HCT116 (cell line): ENCODE data around the gene SCN8A. TPM values are rescaled to one million over a fixed set of nuclear protein-coding genes. Genes with fewer than 3 reads are reported as not detected.

Experiments
- ATAC-seq: fragments of 200-7000 bp; cut with Tn5 transposase; 2 replicates; pipeline ENCODE4 v1.9.1; 2020; ENCODE audit warnings: mild to moderate bottlenecking, moderate library complexity
- BruUV-seq: library from RNA; stranded (reverse); fragments of 400-500 nt; replicated peaks from 2 replicates; lab custom pipeline; 2021; lab: Mats Ljungman, UMichigan
- CTCF ChIA-PET: fragments of 300-600 bp; sonication (Branson Sonifier 250); formaldehyde crosslinking; loops from one replicate; lab custom pipeline; 2021; ENCODE audit warnings: antibody characterized with exemption; lab: Charles Lee
- POLR2A ChIA-PET: fragments of 300-600, 350-600 bp; sonication (Branson Sonifier 250); formaldehyde crosslinking; loops from one replicate; lab custom pipeline; 2021; ENCODE audit warnings: antibody characterized with exemption; lab: Charles Lee
- RAD21 ChIA-PET, 2 experiments: fragments of 300-600 bp; sonication (Branson Sonifier 250); formaldehyde crosslinking; loops; one replicate each; lab custom pipeline; 2023; ENCODE audit warnings: low total read pairs in 2 of 2; ENCODE audit not compliant: uncharacterized antibody in 2 of 2, unreplicated experiment in 2 of 2, low non-redundant PET in 1 of 2; lab: Charles Lee
- DNase-seq: peaks from one replicate; pipeline ENCODE4 v3.0.0-alpha.2; 2010; ENCODE audit warnings: low read depth, low spot score
- H2AFZ ChIP-seq: fragments of 200-600 bp; shearing (Covaris generic), sonication (generic); 2 replicates; pipeline ENCODE4 v1.6.1; 2017; ENCODE audit warnings: low read depth, mixed run types, mixed read lengths, antibody characterized with exemption, low read length; ENCODE audit not compliant: poor library complexity, severe bottlenecking
- H3K27ac ChIP-seq: 2 replicates; pipeline ENCODE4 v1.5.1; 2012; ENCODE audit warnings: low read depth, low read length
- H3K27me3 ChIP-seq: fragments of 200-600 bp; sonication (generic); 2 replicates; pipeline ENCODE4 v1.6.1; 2016; ENCODE audit warnings: mixed run types, low read length, mixed read lengths; ENCODE audit not compliant: insufficient read depth
- H3K36me3 ChIP-seq, 2 experiments: fragments of 200-500 bp in 1 of 2; fragments of 200-600 bp in 1 of 2; sonication (Bioruptor generic) in 1 of 2; sonication (generic) in 1 of 2; 2 replicates each; pipeline versions ENCODE4 v1.5.1 to v1.6.1; 2014 to 2016; ENCODE audit warnings: low read length in 2 of 2, inconsistent platforms in 1 of 2, mixed read lengths in 1 of 2, mixed run types in 1 of 2; ENCODE audit not compliant: insufficient read depth in 2 of 2, control insufficient read depth in 1 of 2
- H3K4me1 ChIP-seq, 2 experiments: fragments of 200-600 bp in 1 of 2; sonication (generic) in 1 of 2; 2 replicates each; pipeline versions ENCODE4 v1.5.1 to v1.6.1; 2012 to 2017; ENCODE audit warnings: low read length in 2 of 2, inconsistent platforms in 1 of 2, mild to moderate bottlenecking in 1 of 2, mixed read lengths in 1 of 2, mixed run types in 1 of 2, moderate library complexity in 1 of 2; ENCODE audit not compliant: insufficient read depth in 2 of 2, control insufficient read depth in 1 of 2
- H3K4me2 ChIP-seq: fragments of 200-600 bp; sonication (generic); 2 replicates; pipeline ENCODE4 v1.6.1; 2017; ENCODE audit warnings: mixed run types, low read length, mixed read lengths
- H3K4me3 ChIP-seq, 2 experiments: fragments of 200-600 bp in 1 of 2; sonication (generic) in 1 of 2; replicated peaks in 1 of 2; 2 replicates each; pipeline ENCODE4 v1.5.1; 2011 to 2016; ENCODE audit warnings: low read length in 2 of 2, control low read depth in 1 of 2, low read depth in 1 of 2, mild to moderate bottlenecking in 1 of 2, mixed read lengths in 1 of 2, mixed run types in 1 of 2
- H3K79me2 ChIP-seq: fragments of 200-600 bp; sonication (generic); 2 replicates; pipeline ENCODE4 v1.6.1; 2017; ENCODE audit warnings: mild to moderate bottlenecking, mixed run types, low read length, moderate library complexity, mixed read lengths; ENCODE audit not compliant: insufficient read depth
- H3K9ac ChIP-seq: fragments of 200-600 bp; sonication (generic); 2 replicates; pipeline ENCODE4 v1.6.1; 2016; ENCODE audit warnings: low read length, mixed read lengths
- H3K9me2 ChIP-seq: fragments of 200-600 bp; sonication (generic), shearing (Covaris generic); 2 replicates; pipeline ENCODE4 v1.6.1; 2017; ENCODE audit warnings: mixed run types, mild to moderate bottlenecking, moderate library complexity; ENCODE audit not compliant: insufficient read depth
- H3K9me3 ChIP-seq, 2 experiments: fragments of 200-500 bp in 1 of 2; fragments of 200-600 bp in 1 of 2; sonication (Bioruptor generic) in 1 of 2; sonication (generic) in 1 of 2; 2 replicates each; pipeline ENCODE4 v1.6.1; 2014 to 2017; ENCODE audit warnings: low read length in 2 of 2, mixed read lengths in 2 of 2, inconsistent platforms in 1 of 2, low read depth in 1 of 2, mild to moderate bottlenecking in 1 of 2, mixed run types in 1 of 2, moderate library complexity in 1 of 2; ENCODE audit not compliant: control insufficient read depth in 1 of 2, insufficient read depth in 1 of 2
- H4K20me1 ChIP-seq: fragments of 200-600 bp; sonication (generic), shearing (Covaris generic); 2 replicates; pipeline ENCODE4 v1.6.1; 2017; ENCODE audit warnings: mixed run types, mild to moderate bottlenecking, moderate library complexity; ENCODE audit not compliant: insufficient read depth
- CBX3 ChIP-seq: IDR thresholded peaks from 2 replicates; pipeline ENCODE4 v1.6.1; 2012; ENCODE audit warnings: low read depth
- CEBPB ChIP-seq: IDR thresholded peaks from 2 replicates; pipeline ENCODE4 v1.6.1; 2012; ENCODE audit warnings: low read depth
- EZH2phosphoT487 ChIP-seq: fragments of 200-600 bp; IDR thresholded peaks from 2 replicates; pipeline ENCODE4 v1.6.1; 2018; ENCODE audit warnings: antibody characterized with exemption, borderline replicate concordance
- JUND ChIP-seq: IDR thresholded peaks from 2 replicates; pipeline ENCODE4 v1.6.1; 2012
- RAD21 ChIP-seq: IDR thresholded peaks from 2 replicates; pipeline ENCODE4 v1.6.1; 2012; ENCODE audit warnings: low read depth, mild to moderate bottlenecking
- REST ChIP-seq: IDR thresholded peaks from 2 replicates; pipeline ENCODE4 v1.6.1; 2012; ENCODE audit warnings: low read depth
- SP1 ChIP-seq: IDR thresholded peaks from 2 replicates; pipeline ENCODE4 v1.6.1; 2012; ENCODE audit warnings: low read depth
- TCF7L2 ChIP-seq: IDR thresholded peaks from 2 replicates; pipeline ENCODE4 v1.7.0; 2011; ENCODE audit warnings: borderline replicate concordance, inconsistent platforms; ENCODE audit not compliant: insufficient read depth, insufficient read length; ENCODE audit errors: extremely low read depth
- intact Hi-C: fragments of 100-400 bp; cut with micrococcal nuclease; formaldehyde crosslinking; loops from 2 replicates; pipeline ENCODE4 v1.10.0; 2022
- total RNA-seq: library from RNA; stranded (reverse); gene quantifications from one replicate; pipeline ENCODE4 v1.2.1, GENCODE V29; 2021; ENCODE audit not compliant: unreplicated experiment
- TF ChIP-seq, protein P1 (sequence below): IDR thresholded peaks from 2 replicates; pipeline ENCODE4 v1.6.1; 2011; ENCODE audit warnings: mild to moderate bottlenecking, low read length, moderate library complexity; ENCODE audit not compliant: insufficient replicate concordance; ENCODE audit errors: extremely low read depth

Gene SCN8A
- total RNA-seq, 1 experiment from 2014 or later = 7.1 TPM

DNA sequence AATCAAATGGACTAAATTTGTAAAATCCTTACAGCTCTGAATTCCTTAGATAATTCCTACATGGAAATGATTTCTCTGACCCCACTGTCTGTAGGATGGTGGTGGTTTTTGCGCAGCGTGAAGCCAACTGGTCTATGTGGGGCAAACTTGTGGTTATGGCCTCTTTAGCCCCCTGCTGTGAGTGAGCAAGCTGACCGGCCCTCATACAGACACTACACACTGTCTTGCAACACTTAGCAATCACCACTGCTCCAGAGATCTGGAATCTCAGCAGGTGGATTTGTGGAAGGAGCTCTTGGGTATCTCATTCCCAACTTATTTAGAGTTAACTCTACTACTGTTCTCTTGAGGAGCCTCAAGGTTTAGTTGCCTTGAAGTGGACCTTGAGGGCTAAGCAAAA, 70.2 kb downstream of the SCN8A start:
- ATAC-seq = no peak
- Histone ChIP-seq H3K9me2 (no peaks in the 10 kb centered on the region), H3K4me3 (no peak overlapping the region), H3K9ac (no peak overlapping the region), H3K9me3 (no peaks in the 10 kb centered on the region), H3K27ac (no peak overlapping the region), H4K20me1 (no peaks in the 10 kb centered on the region), H2AFZ (no peak overlapping the region), H3K36me3 (no peaks in the 10 kb centered on the region; a peak in 1 of 4 replicates), H3K4me2 (no peak overlapping the region), H3K27me3 (no peaks in the 10 kb centered on the region), H3K79me2 (no peaks in the 10 kb centered on the region), H3K4me1 (no peaks in the 10 kb centered on the region)
- CTCF ChIA-PET = no interaction called here
- BruUV-seq = no TSS peak
- no peak for DNase-seq
- intact Hi-C loops = no loop called here
- TF ChIP-seq, protein P1, sequence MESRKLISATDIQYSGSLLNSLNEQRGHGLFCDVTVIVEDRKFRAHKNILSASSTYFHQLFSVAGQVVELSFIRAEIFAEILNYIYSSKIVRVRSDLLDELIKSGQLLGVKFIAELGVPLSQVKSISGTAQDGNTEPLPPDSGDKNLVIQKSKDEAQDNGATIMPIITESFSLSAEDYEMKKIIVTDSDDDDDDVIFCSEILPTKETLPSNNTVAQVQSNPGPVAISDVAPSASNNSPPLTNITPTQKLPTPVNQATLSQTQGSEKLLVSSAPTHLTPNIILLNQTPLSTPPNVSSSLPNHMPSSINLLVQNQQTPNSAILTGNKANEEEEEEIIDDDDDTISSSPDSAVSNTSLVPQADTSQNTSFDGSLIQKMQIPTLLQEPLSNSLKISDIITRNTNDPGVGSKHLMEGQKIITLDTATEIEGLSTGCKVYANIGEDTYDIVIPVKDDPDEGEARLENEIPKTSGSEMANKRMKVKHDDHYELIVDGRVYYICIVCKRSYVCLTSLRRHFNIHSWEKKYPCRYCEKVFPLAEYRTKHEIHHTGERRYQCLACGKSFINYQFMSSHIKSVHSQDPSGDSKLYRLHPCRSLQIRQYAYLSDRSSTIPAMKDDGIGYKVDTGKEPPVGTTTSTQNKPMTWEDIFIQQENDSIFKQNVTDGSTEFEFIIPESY = no peak
- TF ChIP-seq TCF7L2 (no peak), CEBPB (0 out of 2 replicates have a peak, but pooled peaks have one; percentile 17), EZH2phosphoT487 (no peak), SP1 (no peak), RAD21 (no peak), JUND (no peak), REST (no peak), CBX3 (no peak)
- RAD21 ChIA-PET = no interaction called here
- POLR2A ChIA-PET = no interaction called here
